ENCODE data around the gene RPL31. TPM values are rescaled to one million over a fixed set of nuclear protein-coding genes. Genes with fewer than 3 reads are reported as not detected.

Gene RPL31
- total RNA-seq (2014; rRNA removed; shearing (Covaris generic)) = 865 and 1,238 TPM in 2 replicates

DNA sequence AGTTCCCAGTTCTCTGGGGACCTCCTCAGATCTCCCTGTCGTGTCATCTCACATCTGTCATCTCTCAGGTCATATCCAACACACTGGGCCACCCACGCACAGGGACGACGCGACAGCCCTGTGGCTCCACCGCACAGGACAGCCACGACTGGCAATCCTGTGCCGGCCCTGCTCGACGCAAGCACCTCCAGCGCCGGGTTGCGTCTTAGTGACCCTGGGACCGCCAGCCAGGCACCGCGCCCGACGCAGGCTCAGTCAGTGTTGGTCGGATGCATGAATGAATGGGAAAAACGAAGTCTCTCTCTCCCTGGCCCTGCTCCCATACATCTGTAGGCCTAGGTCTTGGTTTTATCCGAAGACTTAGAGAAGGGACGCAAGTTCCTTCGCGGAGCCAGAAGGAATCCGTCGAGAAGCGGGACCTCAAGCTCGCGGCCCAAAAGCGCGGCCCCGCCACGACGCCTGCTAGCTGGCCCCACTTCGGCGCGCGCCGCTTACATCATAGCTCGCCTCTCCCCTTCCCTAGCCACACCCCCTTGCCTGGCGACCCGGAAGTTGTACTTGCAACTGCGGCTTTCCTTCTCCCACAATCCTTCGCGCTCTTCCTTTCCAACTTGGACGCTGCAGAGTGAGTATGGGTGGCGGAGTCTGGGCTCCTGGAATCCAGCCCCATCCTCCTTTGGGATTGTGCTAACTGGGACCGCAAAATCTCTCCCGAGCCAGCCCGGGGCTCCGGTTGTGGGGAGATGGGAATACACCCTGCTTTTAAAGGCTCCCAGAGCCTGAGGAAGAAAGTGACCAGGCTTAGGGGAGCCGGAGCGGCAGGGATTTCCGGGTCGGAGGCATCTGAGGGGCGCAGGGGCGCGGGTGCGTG is at the start of gene RPL31:
TSS of gene RPL31 (plus strand) at position 599 of the 871 bp plus-strand sequence. CDS start 413 bp downstream, outside the sequence.
- peak; percentile 97 for DNase-seq
- peaks cover 34% of the 10 kb centered on the region for H3K36me3 ChIP-seq (replicated peaks; ENCODE audit: control insufficient read depth, insufficient read depth, low read length)

GRCh38 chr2:100952512-100952911 is 49.6 kb upstream of the RPL31 start:
- DNase-seq = no peak
- no peak overlapping the region for H3K4me3 ChIP-seq (ENCODE audit: insufficient read depth, low read depth, low read length)
- no peaks in the 10 kb centered on the region for H3K27me3 ChIP-seq (ENCODE audit: control insufficient read depth, insufficient read depth, low read length)
- H3K36me3 ChIP-seq (replicated peaks; ENCODE audit: control insufficient read depth, insufficient read depth, low read length) = no peaks in the 10 kb centered on the region

More for the DNA sequence above, at the start of gene RPL31:
- H3K27me3 ChIP-seq (ENCODE audit: control insufficient read depth, insufficient read depth, low read length) = 0 out of 2 replicates have a peak, but pooled peaks cover 1% of the 10 kb centered on the region
- peak within 1 kb of the TSS; percentile 96 for H3K4me3 ChIP-seq (ENCODE audit: insufficient read depth, low read depth, low read length)

- no peak for DNase-seq
- H3K4me3 ChIP-seq (ENCODE audit: insufficient read depth, low read depth, low read length) = no peak overlapping the region
These were observed 48.6 kb upstream of the RPL31 start for GRCh38 chr2:100953406-100954043.

GRCh38 chr2:100954044-100954420 is 48.1 kb upstream of the RPL31 start:
- no peak overlapping the region for H3K4me3 ChIP-seq (ENCODE audit: insufficient read depth, low read depth, low read length)
- no peaks in the 10 kb centered on the region for H3K27me3 ChIP-seq (ENCODE audit: control insufficient read depth, insufficient read depth, low read length)
- peak; percentile 55 for DNase-seq
- no peaks in the 10 kb centered on the region for H3K36me3 ChIP-seq (replicated peaks; ENCODE audit: control insufficient read depth, insufficient read depth, low read length)

More at GRCh38 chr2:100953406-100954043, 48.6 kb upstream of the RPL31 start:
- Histone ChIP-seq H3K36me3 (replicated peaks; ENCODE audit: control insufficient read depth, insufficient read depth, low read length) (no peaks in the 10 kb centered on the region), H3K27me3 (ENCODE audit: control insufficient read depth, insufficient read depth, low read length) (no peaks in the 10 kb centered on the region)

- H3K4me3 ChIP-seq (ENCODE audit: insufficient read depth, low read depth, low read length) = no peak overlapping the region
- H3K27me3 ChIP-seq (ENCODE audit: control insufficient read depth, insufficient read depth, low read length) = no peaks in the 10 kb centered on the region
- DNase-seq = no peak
- H3K36me3 ChIP-seq (replicated peaks; ENCODE audit: control insufficient read depth, insufficient read depth, low read length) = no peaks in the 10 kb centered on the region
These were observed 46.9 kb upstream of the RPL31 start for GRCh38 chr2:100955226-100955625.

- DNase-seq = no peak
- H3K36me3 ChIP-seq (replicated peaks; ENCODE audit: control insufficient read depth, insufficient read depth, low read length) = no peaks in the 10 kb centered on the region
- H3K4me3 ChIP-seq (ENCODE audit: insufficient read depth, low read depth, low read length) = no peak overlapping the region
- no peaks in the 10 kb centered on the region for H3K27me3 ChIP-seq (ENCODE audit: control insufficient read depth, insufficient read depth, low read length)
These were observed 46.0 kb upstream of the RPL31 start for GRCh38 chr2:100956081-100956480.

GRCh38 chr2:100957996-100958653 is 44.0 kb upstream of the RPL31 start:
- no peak overlapping the region for H3K4me3 ChIP-seq (ENCODE audit: insufficient read depth, low read depth, low read length)
- H3K36me3 ChIP-seq (replicated peaks; ENCODE audit: control insufficient read depth, insufficient read depth, low read length) = no peaks in the 10 kb centered on the region
- DNase-seq = no peak
- H3K27me3 ChIP-seq (ENCODE audit: control insufficient read depth, insufficient read depth, low read length) = no peaks in the 10 kb centered on the region

DNA sequence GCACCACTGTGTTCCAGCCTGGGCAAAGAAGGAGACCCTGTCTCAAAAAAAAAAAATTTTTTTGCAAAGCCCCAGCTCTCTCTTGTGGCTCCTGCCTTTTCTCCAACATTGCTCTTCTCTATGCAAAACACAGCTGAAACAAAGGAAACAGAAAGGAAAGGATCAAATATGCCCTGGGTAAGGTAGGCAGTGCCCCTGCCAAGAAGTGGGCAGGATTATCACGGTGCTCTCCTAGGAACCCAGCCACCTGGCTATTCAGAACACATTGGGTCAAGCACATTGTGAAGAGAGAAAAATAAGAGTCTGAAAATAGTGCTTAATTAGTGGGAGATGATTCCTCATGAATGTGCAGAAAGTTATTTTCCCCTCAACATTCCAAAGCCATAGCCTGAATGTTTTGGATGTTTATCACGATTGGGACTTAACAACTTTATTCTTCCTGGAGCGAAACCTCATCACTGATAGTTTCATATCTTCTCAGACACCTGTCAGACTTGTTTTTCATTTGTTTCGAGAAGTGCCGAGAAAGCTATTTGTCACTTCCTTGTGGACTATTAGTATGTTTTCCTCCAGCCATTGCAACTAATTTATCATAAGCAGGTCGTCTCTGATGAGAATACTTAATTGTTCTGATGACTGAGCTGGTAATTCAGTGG is 42.7 kb upstream of the RPL31 start:
- Histone ChIP-seq H3K27me3 (ENCODE audit: control insufficient read depth, insufficient read depth, low read length) (no peaks in the 10 kb centered on the region), H3K4me3 (ENCODE audit: insufficient read depth, low read depth, low read length) (no peak overlapping the region), H3K36me3 (replicated peaks; ENCODE audit: control insufficient read depth, insufficient read depth, low read length) (no peaks in the 10 kb centered on the region)
- DNase-seq = no peak

- H3K4me3 ChIP-seq (ENCODE audit: insufficient read depth, low read depth, low read length) = no peak overlapping the region
- no peaks in the 10 kb centered on the region for H3K27me3 ChIP-seq (ENCODE audit: control insufficient read depth, insufficient read depth, low read length)
- no peak for DNase-seq
- H3K36me3 ChIP-seq (replicated peaks; ENCODE audit: control insufficient read depth, insufficient read depth, low read length) = no peaks in the 10 kb centered on the region
These were observed 41.4 kb upstream of the RPL31 start for GRCh38 chr2:100960688-100961087.

DNA sequence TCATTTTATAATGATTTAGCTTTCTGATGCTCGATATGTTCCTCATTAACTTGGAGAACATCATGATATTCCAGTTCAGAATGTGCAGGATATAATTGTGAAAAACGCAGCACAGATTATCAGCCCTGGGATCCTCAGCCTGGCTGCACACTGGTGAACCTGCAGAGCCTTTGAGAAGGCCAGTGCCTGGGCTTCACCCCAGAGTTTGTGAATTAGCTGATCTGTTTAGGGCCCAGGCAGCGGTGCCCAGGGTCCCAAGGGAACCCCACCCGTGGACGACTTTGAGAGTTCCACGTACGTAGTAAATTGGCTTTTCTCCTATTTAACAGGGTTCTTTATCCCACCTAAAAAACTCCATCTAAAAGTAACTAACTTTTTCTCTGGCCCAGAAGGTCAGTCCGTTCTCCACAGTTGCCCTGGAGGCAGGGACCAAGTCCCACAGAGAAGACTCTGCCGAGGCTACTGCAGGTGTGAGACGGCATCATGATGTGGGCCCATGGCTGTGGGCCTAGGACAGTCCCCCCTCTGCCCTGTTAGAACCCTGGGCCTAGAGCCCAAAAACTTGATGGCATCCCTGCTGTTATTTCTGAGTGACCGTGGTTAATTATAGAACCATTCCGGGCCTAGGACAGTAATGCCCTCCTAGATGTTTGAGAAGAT is 39.6 kb upstream of the RPL31 start:
- no peak for DNase-seq
- no peak overlapping the region for H3K4me3 ChIP-seq (ENCODE audit: insufficient read depth, low read depth, low read length)
- H3K27me3 ChIP-seq (ENCODE audit: control insufficient read depth, insufficient read depth, low read length) = no peaks in the 10 kb centered on the region
- no peaks in the 10 kb centered on the region for H3K36me3 ChIP-seq (replicated peaks; ENCODE audit: control insufficient read depth, insufficient read depth, low read length)

GRCh38 chr2:100963026-100963375 is 39.1 kb upstream of the RPL31 start:
- no peak for DNase-seq
- Histone ChIP-seq H3K27me3 (ENCODE audit: control insufficient read depth, insufficient read depth, low read length) (no peaks in the 10 kb centered on the region), H3K4me3 (ENCODE audit: insufficient read depth, low read depth, low read length) (no peak overlapping the region), H3K36me3 (replicated peaks; ENCODE audit: control insufficient read depth, insufficient read depth, low read length) (no peaks in the 10 kb centered on the region)

GRCh38 chr2:100964222-100964621 is 37.9 kb upstream of the RPL31 start:
- Histone ChIP-seq H3K27me3 (ENCODE audit: control insufficient read depth, insufficient read depth, low read length) (no peaks in the 10 kb centered on the region), H3K4me3 (ENCODE audit: insufficient read depth, low read depth, low read length) (no peak overlapping the region), H3K36me3 (replicated peaks; ENCODE audit: control insufficient read depth, insufficient read depth, low read length) (no peaks in the 10 kb centered on the region)
- no peak for DNase-seq

DNA sequence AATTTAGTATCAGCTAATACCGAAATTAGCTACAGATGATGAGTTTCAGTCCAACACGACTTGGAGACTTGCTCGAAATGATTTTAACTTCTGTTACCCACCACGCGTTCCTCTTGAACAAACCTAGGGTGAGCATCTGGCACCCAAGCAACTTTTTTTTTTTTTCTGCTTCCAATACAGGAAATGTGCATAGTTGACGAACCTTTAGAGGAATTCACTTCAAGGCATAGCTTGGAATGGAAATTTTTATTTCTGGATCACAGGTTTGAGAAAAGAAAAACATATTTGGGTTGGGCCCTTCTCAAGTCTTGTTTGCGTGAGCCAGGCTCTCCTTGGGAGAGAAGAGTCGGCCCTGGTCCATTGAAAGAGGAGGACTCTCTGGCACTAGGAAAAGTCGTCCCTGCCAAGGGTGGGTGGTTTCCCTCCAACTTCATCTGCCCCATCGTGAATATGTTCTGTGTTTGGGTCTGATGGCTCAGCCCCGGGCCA is 37.4 kb upstream of the RPL31 start:
- Histone ChIP-seq H3K4me3 (ENCODE audit: insufficient read depth, low read depth, low read length) (no peak overlapping the region), H3K27me3 (ENCODE audit: control insufficient read depth, insufficient read depth, low read length) (no peaks in the 10 kb centered on the region), H3K36me3 (replicated peaks; ENCODE audit: control insufficient read depth, insufficient read depth, low read length) (no peaks in the 10 kb centered on the region)
- no peak for DNase-seq

- DNase-seq = no peak
- Histone ChIP-seq H3K27me3 (ENCODE audit: control insufficient read depth, insufficient read depth, low read length) (no peaks in the 10 kb centered on the region), H3K4me3 (ENCODE audit: insufficient read depth, low read depth, low read length) (no peak overlapping the region), H3K36me3 (replicated peaks; ENCODE audit: control insufficient read depth, insufficient read depth, low read length) (no peaks in the 10 kb centered on the region)
These were observed 36.5 kb upstream of the RPL31 start for GRCh38 chr2:100965596-100965995.

Data from H7 (cell line).